GM18951 (cell line): Measurements from ENCODE around the gene LGR6.

ENCODE experiments used
- POLR2A ChIP-seq: IDR thresholded peaks from 4 replicates; pipeline ENCODE4 v1.6.1; 2011; ENCODE audit warnings: mild to moderate bottlenecking; ENCODE audit not compliant: insufficient read length, insufficient read depth; ENCODE audit errors: extremely low read depth
- in situ Hi-C: fragments of 300-500 bp; cut with MboI; formaldehyde crosslinking; loops from one replicate; pipeline ENCODE4 v1.12.0; 2022; ENCODE audit warnings: low sequenced_read_pairs, mixed read lengths, inconsistent platforms; ENCODE audit not compliant: unreplicated experiment

The LGR6 gene

GRCh38 chr1:202291001-202291400, 97.4 kb downstream of the LGR6 start:
- no peak for TF ChIP-seq POLR2A
- in situ Hi-C loops = no loop called here

- in situ Hi-C loops = no loop called here
- TF ChIP-seq POLR2A = no peak
These were observed 98.5 kb downstream of the LGR6 start for GRCh38 chr1:202291961-202292712.

- in situ Hi-C loops = no loop called here
- no peak for TF ChIP-seq POLR2A
These were observed 99.2 kb downstream of the LGR6 start for GRCh38 chr1:202292773-202293172.

- TF ChIP-seq POLR2A = no peak
These were observed 100.0 kb downstream of the LGR6 start for GRCh38 chr1:202293569-202293968.

GRCh38 chr1:202302166-202302565, 108.6 kb downstream of the LGR6 start:
- TF ChIP-seq POLR2A = no peak
- in situ Hi-C loops = no loop called here

More at GRCh38 chr1:202293569-202293968, 100.0 kb downstream of the LGR6 start:
- in situ Hi-C loops = no loop called here

- in situ Hi-C loops = no loop called here
- TF ChIP-seq POLR2A = no peak
These were observed 110.8 kb downstream of the LGR6 start for GRCh38 chr1:202304375-202304774.

GRCh38 chr1:202305168-202305567, 111.6 kb downstream of the LGR6 start:
- TF ChIP-seq POLR2A = no peak
- in situ Hi-C loops = no loop called here

GRCh38 chr1:202306535-202307345, 113.1 kb downstream of the LGR6 start:
- in situ Hi-C loops = no loop called here
- no peak for TF ChIP-seq POLR2A

GRCh38 chr1:202310071-202310725, 116.6 kb downstream of the LGR6 start:
- in situ Hi-C loops = no loop called here
- TF ChIP-seq POLR2A = no peak

- no peak for TF ChIP-seq POLR2A
- in situ Hi-C loops = no loop called here
These were observed 117.1 kb downstream of the LGR6 start for GRCh38 chr1:202310746-202311145.

GRCh38 chr1:202311875-202312635, 118.5 kb downstream of the LGR6 start:
- in situ Hi-C loops = no loop called here
- no peak for TF ChIP-seq POLR2A

GRCh38 chr1:202315576-202316168, 122.1 kb downstream of the LGR6 start:
- TF ChIP-seq POLR2A = no peak
- in situ Hi-C loops = no loop called here
